RWPE1 (cell line): ENCODE results near the gene MIAT.

ENCODE experiments used
- CTCF ChIA-PET: fragments of 350-600 bp; sonication (Branson Sonifier 250); formaldehyde crosslinking; extraction: SDS; loops from one replicate; lab custom pipeline; 2021; lab: Yijun Ruan, JAX
- POLR2A ChIA-PET: fragments of 400-600 bp; formaldehyde crosslinking; extraction: SDS; loops from one replicate; lab custom pipeline; 2020; ENCODE audit warnings: antibody characterized with exemption; ENCODE audit not compliant: low non-redundant PET; lab: Yijun Ruan, JAX
- DNase-seq: peaks from one replicate; pipeline ENCODE4 v3.0.0; 2012; ENCODE audit warnings: low spot score
- H3K27ac ChIP-seq: fragments of 450-650 bp; 2 replicates; pipeline ENCODE4 v1.5.1; 2017
- TF ChIP-seq, protein P1 (sequence below): fragments of 450-650 bp; conservative IDR thresholded peaks from 2 replicates; pipeline ENCODE4 v1.5.1; 2017; ENCODE audit warnings: low read depth, mild to moderate bottlenecking

Gene MIAT

DNA sequence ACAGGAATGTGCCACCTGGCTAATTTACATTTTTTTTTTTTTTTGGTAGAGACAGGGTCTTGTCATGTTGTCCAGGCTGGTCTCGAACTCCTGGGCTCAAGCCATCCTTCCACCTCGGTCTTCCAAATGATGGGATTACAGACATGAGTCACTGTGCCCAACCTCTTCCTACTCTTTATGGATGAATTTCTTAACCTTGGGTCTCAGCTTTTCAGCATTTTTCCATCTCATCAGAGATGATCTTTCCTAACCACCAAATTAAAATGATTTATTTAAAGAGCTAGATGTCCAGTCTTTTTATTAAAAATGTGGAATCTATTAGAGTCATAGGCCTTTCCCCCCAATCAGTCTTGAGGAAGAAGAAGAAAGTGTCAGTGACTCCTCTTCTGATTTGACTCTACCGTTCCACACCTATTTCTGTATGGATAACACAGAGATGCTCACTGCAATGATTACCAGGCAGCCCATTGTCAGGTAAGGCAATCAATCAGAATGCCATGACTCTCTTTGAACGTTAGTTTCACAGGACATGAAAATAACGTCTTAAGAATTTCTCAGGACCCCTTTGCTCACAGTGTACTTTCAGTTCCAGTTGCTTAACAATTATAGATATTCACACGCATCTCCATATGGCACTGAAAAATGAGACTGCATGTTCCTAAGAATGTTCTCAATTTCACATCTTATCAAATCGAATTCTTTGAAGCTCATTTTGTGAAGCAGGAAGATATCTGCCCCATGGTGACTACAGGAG lies 51.0 kb downstream of the MIAT start:
- H3K27ac ChIP-seq = no peak overlapping the region
- no peak for DNase-seq
- CTCF ChIA-PET = interaction anchor here (0.6 kb wide), 1 partner anchor 311 kb away, joined by 3 read pairs; no protein-coding TSS in a partner anchor
- TF ChIP-seq, protein P1, sequence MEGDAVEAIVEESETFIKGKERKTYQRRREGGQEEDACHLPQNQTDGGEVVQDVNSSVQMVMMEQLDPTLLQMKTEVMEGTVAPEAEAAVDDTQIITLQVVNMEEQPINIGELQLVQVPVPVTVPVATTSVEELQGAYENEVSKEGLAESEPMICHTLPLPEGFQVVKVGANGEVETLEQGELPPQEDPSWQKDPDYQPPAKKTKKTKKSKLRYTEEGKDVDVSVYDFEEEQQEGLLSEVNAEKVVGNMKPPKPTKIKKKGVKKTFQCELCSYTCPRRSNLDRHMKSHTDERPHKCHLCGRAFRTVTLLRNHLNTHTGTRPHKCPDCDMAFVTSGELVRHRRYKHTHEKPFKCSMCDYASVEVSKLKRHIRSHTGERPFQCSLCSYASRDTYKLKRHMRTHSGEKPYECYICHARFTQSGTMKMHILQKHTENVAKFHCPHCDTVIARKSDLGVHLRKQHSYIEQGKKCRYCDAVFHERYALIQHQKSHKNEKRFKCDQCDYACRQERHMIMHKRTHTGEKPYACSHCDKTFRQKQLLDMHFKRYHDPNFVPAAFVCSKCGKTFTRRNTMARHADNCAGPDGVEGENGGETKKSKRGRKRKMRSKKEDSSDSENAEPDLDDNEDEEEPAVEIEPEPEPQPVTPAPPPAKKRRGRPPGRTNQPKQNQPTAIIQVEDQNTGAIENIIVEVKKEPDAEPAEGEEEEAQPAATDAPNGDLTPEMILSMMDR = no peak
- POLR2A ChIA-PET = no interaction called here

DNA sequence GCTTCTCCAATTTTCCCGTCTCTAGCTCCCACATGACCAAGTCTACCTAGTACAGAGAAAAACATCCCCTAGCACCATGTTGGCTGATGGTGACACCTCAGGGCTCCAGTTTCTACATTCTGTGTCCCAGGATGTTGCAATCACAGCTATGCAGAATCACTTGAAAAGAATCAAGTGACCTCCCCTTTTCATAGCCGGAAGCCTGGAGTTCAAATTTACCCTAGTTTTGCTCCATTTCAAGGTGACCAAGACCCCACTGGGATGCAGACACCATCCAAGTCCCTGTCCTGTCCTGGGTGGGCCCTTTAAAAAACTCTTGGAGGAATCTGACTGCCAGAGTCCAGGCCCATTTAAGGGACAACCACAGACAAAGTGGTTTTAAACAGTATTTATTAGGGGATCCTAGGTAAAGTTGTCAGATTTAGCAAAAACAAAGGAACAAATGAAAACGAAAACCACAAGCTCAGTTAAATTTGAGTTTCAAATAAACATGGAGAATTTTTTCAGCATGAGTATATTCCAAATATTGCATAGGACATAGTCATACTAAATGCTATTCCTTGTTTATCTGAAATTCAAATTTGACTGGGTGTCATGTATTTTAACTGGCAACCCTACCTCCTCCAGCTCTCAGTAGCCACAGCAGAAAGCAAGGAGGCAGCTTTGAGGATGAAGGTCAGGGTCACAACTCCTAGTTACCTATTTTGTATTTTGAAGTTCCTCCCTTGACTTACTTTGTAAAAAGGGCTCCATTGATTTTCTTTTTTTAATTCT lies 52.4 kb downstream of the MIAT start:
- CTCF ChIA-PET = no interaction called here
- no peak for DNase-seq
- no peak overlapping the region for H3K27ac ChIP-seq
- POLR2A ChIA-PET = no interaction called here
- TF ChIP-seq, protein P1 = no peak

DNA sequence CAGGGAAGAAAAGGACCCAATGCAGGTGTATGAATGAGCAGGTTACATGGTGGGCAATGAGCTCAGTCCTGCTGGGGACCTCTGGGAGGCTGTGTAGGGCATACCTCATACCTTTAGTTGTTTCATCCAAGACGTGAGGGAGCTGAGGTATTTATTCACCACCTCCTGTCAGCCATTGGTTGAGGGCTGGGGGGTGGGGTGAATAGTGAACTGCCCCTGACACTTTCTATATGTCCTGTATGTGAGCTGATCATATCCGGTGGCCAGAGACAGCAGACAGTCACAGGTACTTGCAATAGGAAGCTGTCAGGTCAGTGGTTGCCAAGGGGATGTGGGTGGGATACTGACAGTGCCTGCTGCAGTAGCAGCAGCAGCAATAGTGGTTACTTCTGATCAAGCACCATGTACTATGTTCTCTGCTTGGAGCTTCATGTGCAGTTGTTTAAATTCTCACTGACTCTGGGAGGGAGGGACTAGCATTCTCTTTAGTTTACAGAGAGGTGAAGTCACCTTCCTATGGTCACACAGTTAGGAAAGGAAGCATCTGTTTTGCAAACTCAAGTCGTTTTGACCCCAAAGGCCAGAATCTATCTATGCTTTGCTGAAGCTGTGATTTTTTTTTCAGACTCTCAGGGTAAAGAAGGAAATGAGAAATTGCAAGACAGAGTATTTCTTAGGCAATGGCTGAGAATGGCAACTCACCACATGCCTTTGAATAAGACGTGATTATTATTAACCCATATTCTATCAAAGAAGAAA lies 54.0 kb downstream of the MIAT start:
- TF ChIP-seq, protein P1 = no peak
- no peak for DNase-seq
- ChIA-PET CTCF (interaction anchor here (0.6 kb wide), 1 partner anchor 74 kb away, joined by 3 read pairs; no protein-coding TSS in a partner anchor), POLR2A (no interaction called here)
- H3K27ac ChIP-seq = no peak overlapping the region

DNA sequence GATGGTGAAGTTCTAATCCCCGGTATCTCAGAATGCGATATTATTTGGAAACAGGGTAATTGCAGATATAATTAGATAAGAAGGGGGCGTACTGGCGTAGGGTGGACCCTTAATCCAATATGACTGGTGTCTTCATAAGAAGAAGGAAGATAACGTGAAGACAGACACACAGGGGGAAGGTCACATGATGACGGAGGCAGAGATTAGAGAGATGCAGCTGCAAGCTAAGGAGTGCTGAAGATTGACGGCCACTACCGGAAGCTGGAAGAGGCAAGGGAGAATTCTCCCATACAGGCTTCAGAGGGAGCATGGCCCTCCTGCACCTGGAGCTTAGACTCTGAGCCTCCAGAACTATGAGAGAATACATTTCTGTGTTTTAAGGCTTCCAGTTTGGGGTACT lies 54.8 kb downstream of the MIAT start:
- H3K27ac ChIP-seq = no peak overlapping the region
- CTCF ChIA-PET = no interaction called here
- no peak for DNase-seq
- TF ChIP-seq, protein P1 = no peak
- POLR2A ChIA-PET = no interaction called here

DNA sequence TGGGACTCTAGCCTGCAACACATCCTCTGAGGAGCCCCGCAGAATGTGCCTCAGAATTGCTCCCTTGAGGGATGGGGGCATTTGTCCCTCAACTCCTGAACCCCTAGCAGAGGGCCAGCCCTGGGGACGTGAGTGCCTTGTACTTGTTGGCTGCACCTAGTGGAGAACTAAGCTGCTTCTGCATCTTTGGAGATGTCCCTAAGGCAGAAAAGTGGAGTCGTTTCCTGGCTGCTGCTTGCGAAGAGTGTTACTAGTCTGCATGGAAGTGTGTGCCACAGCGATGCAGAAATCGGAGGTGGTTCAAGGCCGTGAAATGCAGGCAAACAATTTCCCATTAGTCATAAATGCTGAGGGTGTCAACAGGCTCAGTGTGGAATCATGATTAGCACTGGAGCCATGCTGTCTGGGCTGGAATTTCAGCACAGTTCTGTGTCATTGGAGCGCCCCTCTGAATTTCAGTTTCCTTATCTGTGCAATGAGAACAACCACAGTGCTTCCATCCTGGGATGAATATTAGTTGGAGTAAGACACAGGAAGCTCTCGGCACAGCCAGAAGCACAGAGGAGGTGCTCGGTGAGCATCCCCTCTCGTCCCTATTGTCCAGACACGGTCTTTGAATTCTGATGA lies 56.5 kb downstream of the MIAT start:
- POLR2A ChIA-PET = no interaction called here
- CTCF ChIA-PET = no interaction called here
- DNase-seq = no peak
- TF ChIP-seq, protein P1 = no peak
- H3K27ac ChIP-seq = no peak overlapping the region

DNA sequence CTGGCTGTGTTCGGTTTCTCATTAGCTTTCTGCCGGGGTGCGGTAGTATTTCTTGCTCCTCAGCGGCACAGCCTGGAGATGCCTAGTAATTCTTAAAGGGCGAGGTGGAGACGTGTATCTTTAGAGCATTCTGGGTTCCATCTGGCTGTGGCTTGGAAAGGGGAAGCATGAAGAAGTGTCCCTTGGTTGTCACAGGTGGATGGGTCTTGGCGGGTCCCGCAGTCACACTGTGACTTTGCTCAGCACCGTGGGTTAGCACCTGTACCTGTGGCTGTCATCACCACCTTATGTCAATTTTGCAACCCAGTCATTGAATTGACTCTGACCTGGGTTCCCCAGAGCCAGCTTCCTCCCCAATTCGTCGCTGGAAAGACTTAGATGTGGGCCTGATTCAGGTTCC lies 57.6 kb downstream of the MIAT start:
- TF ChIP-seq, protein P1 = no peak
- ChIA-PET POLR2A (no interaction called here), CTCF (no interaction called here)
- DNase-seq = no peak
- H3K27ac ChIP-seq = no peak overlapping the region
